ENCODE data around the gene XIRP2.

XIRP2 gene

GRCh38 chr2:166888180-166888579, at the start of gene XIRP2:
Gene XIRP2 (plus strand): TSS chr2:166888480. CDS start chr2:166903483, 15,003 bp downstream.
- DNase-seq (ENCODE audit: low read depth) = no peak

- DNase-seq (ENCODE audit: low read depth) = no peak
Measured at GRCh38 chr2:166841152-166841551, 47.1 kb upstream of the XIRP2 start.

GRCh38 chr2:166841679-166842078, 46.6 kb upstream of the XIRP2 start:
- no peak for DNase-seq (ENCODE audit: low read depth)

GRCh38 chr2:166844111-166844510, 44.2 kb upstream of the XIRP2 start:
- no peak for DNase-seq (ENCODE audit: low read depth)

GRCh38 chr2:166862468-166863132, 25.7 kb upstream of the XIRP2 start:
- DNase-seq (ENCODE audit: low read depth) = no peak

GRCh38 chr2:166867874-166868514, 20.3 kb upstream of the XIRP2 start:
- DNase-seq (ENCODE audit: low read depth) = no peak

GRCh38 chr2:166870346-166870745, 17.9 kb upstream of the XIRP2 start:
- no peak for DNase-seq (ENCODE audit: low read depth)

- no peak for DNase-seq (ENCODE audit: low read depth)
Measured at GRCh38 chr2:166881177-166881576, 7.1 kb upstream of the XIRP2 start.

GRCh38 chr2:166882851-166883250, 5.4 kb upstream of the XIRP2 start:
- no peak for DNase-seq (ENCODE audit: low read depth)

- DNase-seq (ENCODE audit: low read depth) = no peak
Measured at GRCh38 chr2:166891727-166892126, 3.4 kb downstream of the XIRP2 start.

- no peak for DNase-seq (ENCODE audit: low read depth)
Measured at GRCh38 chr2:166892397-166892796, 4.1 kb downstream of the XIRP2 start.

GRCh38 chr2:166895243-166895642, 7.0 kb downstream of the XIRP2 start:
- no peak for DNase-seq (ENCODE audit: low read depth)

GRCh38 chr2:166897666-166898065, 9.4 kb downstream of the XIRP2 start:
- no peak for DNase-seq (ENCODE audit: low read depth)

GRCh38 chr2:166899676-166900075, 11.4 kb downstream of the XIRP2 start:
- DNase-seq (ENCODE audit: low read depth) = no peak

- DNase-seq (ENCODE audit: low read depth) = peak; percentile 38
Measured at GRCh38 chr2:166900700-166901099, 12.4 kb downstream of the XIRP2 start.

- no peak for DNase-seq (ENCODE audit: low read depth)
Measured at GRCh38 chr2:166901336-166901735, 13.1 kb downstream of the XIRP2 start.

- no peak for DNase-seq (ENCODE audit: low read depth)
Measured at GRCh38 chr2:166916987-166917386, 28.7 kb downstream of the XIRP2 start.

GRCh38 chr2:166917415-166917814, 29.1 kb downstream of the XIRP2 start:
- no peak for DNase-seq (ENCODE audit: low read depth)

- DNase-seq (ENCODE audit: low read depth) = no peak
Measured at GRCh38 chr2:166921261-166921896, 33.1 kb downstream of the XIRP2 start.

- DNase-seq (ENCODE audit: low read depth) = no peak
Measured at GRCh38 chr2:166924967-166925366, 36.7 kb downstream of the XIRP2 start.

- DNase-seq (ENCODE audit: low read depth) = no peak
Measured at GRCh38 chr2:166926657-166927056, 38.4 kb downstream of the XIRP2 start.

- DNase-seq (ENCODE audit: low read depth) = no peak
Measured at GRCh38 chr2:166932032-166932431, 43.8 kb downstream of the XIRP2 start.

- DNase-seq (ENCODE audit: low read depth) = no peak
Measured at GRCh38 chr2:166934817-166935216, 46.5 kb downstream of the XIRP2 start.
